Right atrium auricular region (tissue), 2 donors: ENCODE measurements around the gene RTP5. TPM values are rescaled to one million over a fixed set of nuclear protein-coding genes. Genes with fewer than 3 reads are reported as not detected.

Source experiments
- DNase-seq: peaks from one replicate; pipeline ENCODE4 v3.0.0-alpha.2; 2019; ENCODE audit warnings: low spot score
- H3K27ac ChIP-seq, 2 donors: fragments of 200-600 bp; sonication (generic); 1 replicate in 1 of 2; 2 replicates in 1 of 2; pipeline ENCODE4 v1.5.1; 2016 to 2019
- H3K27me3 ChIP-seq, 2 donors: fragments of 200-600 bp; sonication (generic); one replicate each; pipeline versions ENCODE4 v1.5.1 to v1.6.0; 2017 to 2019
- H3K36me3 ChIP-seq: fragments of 200-600 bp; sonication (generic); one replicate; pipeline ENCODE4 v1.5.1; 2016
- H3K4me1 ChIP-seq, 2 donors: fragments of 200-600 bp; sonication (generic); one replicate each; pipeline versions ENCODE4 v1.5.1 to v1.6.0; 2017 to 2019
- H3K4me3 ChIP-seq, 2 donors: fragments of 200-600 bp; sonication (generic); 1 replicate in 1 of 2; 2 replicates in 1 of 2; pipeline ENCODE4 v1.5.1; 2017 to 2019; ENCODE audit warnings: mild to moderate bottlenecking in 1 of 2, moderate library complexity in 1 of 2
- H3K9me3 ChIP-seq, 2 donors: fragments of 200-600 bp; sonication (generic); one replicate each; pipeline ENCODE4 v1.5.1; 2019
- total RNA-seq, 2 donors: library from RNA; depleted of rRNA; stranded (reverse); fragments of >200 nt; gene quantifications; one replicate each; pipeline ENCODE4 v1.1.0, GENCODE V29; 2016
- TF ChIP-seq, protein P1 (sequence below), 2 donors: fragments of 200-600 bp; sonication (generic); IDR thresholded peaks; one replicate each; pipeline ENCODE4 v1.5.1; 2019; ENCODE audit warnings: antibody characterized with exemption in 2 of 2

The RTP5 gene
- total RNA-seq, 2 donors from 2014 or later = not detected

DNA sequence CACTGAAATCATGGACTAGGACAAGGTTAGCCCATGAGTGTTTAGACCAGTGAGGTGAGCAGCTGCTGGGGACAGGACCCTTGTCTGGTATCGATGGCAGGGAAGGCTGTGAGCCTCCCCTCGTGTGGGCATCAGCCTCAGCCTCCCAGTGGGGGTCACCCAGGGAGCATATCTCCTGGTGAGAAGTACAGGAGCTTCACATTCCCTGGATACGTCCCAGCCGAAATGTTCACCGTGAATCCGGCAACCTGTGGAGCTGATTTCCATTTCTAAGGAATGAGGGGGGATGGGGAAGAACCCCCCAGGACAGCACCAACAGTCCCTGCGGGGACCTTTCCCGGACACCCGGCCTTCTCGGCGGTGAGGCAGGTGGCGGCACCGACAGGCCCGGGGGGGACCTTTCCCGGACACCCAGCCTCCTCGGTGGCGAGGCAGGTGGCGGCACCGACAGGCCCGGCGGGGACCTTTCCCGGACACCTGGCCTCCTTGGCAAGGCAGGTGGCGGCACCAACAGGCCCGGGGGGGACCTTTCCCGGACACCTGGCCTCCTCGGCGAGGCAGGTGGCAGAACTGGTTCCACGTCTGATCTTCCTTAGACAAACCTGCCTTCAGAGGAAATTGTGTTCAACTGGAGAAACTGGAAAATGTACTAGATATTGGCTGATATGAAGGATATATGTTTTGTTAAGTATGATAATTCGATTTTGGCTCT is 21.2 kb downstream of the RTP5 start:
- H3K9me3 ChIP-seq = no peaks in the 10 kb centered on the region
- H3K36me3 ChIP-seq = no peaks in the 10 kb centered on the region
- no peak for DNase-seq
- TF ChIP-seq, protein P1, sequence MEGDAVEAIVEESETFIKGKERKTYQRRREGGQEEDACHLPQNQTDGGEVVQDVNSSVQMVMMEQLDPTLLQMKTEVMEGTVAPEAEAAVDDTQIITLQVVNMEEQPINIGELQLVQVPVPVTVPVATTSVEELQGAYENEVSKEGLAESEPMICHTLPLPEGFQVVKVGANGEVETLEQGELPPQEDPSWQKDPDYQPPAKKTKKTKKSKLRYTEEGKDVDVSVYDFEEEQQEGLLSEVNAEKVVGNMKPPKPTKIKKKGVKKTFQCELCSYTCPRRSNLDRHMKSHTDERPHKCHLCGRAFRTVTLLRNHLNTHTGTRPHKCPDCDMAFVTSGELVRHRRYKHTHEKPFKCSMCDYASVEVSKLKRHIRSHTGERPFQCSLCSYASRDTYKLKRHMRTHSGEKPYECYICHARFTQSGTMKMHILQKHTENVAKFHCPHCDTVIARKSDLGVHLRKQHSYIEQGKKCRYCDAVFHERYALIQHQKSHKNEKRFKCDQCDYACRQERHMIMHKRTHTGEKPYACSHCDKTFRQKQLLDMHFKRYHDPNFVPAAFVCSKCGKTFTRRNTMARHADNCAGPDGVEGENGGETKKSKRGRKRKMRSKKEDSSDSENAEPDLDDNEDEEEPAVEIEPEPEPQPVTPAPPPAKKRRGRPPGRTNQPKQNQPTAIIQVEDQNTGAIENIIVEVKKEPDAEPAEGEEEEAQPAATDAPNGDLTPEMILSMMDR (IDR thresholded peaks at IDR 0.05) = no peak
- H3K4me1 ChIP-seq = peaks cover 0 to under 1% of the 10 kb centered on the region in 2 donors
- H3K27ac ChIP-seq = no peak overlapping the region
- H3K4me3 ChIP-seq = no peak overlapping the region
- no peaks in the 10 kb centered on the region for H3K27me3 ChIP-seq

DNA sequence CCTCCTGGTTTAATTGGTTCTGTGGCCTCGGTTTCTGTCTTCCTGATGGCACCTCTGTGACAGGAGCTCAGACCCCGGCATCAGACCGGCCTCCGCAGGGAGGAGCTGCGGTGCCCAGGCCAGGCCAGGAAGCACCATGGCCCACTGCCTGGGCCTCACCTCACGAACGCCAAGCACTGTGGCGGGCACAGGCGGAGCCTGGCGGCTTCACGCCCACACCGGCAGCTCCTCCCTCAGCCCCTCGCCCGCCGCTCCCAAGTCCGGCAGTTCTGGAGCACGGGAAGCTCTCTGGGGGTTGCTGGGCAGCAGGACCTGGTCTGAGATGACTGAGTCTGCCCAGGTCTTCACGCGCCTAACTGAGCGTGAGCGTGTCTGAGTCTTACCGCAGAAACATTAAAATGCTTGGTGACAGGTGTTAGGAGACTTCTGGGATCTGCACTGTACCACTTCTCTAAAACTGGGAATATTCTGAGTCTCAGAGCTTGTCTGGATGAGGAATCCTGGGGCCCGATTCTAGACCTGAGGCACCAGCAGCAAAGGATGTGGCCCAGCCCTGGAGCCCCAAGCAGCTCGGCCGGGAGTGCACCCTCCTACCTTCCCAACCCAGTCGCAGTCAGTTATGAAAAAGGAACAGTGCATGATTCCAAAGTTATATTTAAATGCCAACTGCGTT is 21.9 kb downstream of the RTP5 start:
- no peaks in the 10 kb centered on the region for H3K27me3 ChIP-seq
- H3K4me3 ChIP-seq = no peak overlapping the region
- H3K36me3 ChIP-seq = no peaks in the 10 kb centered on the region
- H3K9me3 ChIP-seq = no peaks in the 10 kb centered on the region
- no peak for DNase-seq
- no peak overlapping the region for H3K27ac ChIP-seq
- TF ChIP-seq, protein P1 (IDR thresholded peaks at IDR 0.05) = no peak
- H3K4me1 ChIP-seq = peaks cover 0 to 5% of the 10 kb centered on the region in 2 donors

DNA sequence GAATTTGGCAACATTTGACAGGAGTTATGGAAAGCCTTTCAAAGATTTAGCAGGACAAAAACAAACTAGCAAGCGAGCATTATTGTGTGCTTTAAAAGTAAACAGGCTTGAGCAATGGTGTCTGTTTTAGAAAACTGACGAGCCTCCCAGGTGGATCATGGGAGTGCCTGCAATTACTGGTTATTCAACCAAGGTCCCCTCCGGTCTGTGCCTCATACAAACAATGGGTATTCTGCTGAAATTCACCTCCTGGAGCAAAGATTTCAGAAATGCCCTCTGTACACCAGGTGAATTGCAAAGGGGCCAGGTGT is 22.4 kb downstream of the RTP5 start:
- no peak for DNase-seq
- peaks cover 0 to 5% of the 10 kb centered on the region in 2 donors for H3K4me1 ChIP-seq
- TF ChIP-seq, protein P1 (IDR thresholded peaks at IDR 0.05) = no peak
- H3K4me3 ChIP-seq = no peak overlapping the region
- H3K27me3 ChIP-seq = no peaks in the 10 kb centered on the region
- no peak overlapping the region for H3K27ac ChIP-seq
- H3K9me3 ChIP-seq = no peaks in the 10 kb centered on the region
- no peaks in the 10 kb centered on the region for H3K36me3 ChIP-seq

DNA sequence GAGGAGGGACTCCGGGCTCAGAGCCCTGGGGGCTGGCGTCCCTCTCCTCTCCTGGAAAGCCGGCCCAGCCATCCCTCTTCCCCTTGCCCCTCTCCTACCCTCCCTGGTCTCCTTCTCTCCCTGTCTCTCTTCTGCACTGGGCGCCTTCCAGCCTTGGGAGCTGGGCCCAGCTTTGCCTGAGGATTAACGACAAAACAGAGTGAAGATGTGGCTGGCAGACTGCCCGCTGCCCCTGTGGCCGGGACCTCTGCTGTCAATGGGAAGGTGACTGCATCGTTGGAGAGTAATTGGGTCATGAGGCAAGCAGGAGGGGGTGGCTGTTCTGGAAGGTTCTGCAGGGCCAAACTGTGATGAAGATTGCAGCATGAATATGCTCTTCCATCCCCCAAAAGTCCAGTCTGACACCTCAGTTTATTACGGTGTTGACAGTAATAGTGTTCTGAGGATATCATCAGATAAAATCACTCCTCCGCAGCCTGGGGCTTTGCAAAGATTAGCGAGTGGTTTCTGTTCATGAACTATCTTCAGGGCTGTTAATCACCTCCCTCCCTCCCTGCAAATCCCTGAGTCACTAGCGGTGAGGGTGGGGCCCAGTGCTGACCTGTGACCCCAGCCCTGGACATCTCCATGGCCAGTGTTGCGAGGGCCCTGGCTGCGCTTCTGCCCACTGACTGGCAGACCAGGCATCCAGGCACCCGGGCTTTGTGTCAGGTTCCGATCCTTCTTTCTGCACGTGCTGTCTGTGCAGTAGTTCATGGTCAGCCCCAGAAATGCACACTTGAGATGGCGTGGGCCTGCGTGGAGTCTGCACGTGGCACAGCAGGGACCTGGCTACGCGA is 23.0 kb downstream of the RTP5 start:
- H3K36me3 ChIP-seq = no peaks in the 10 kb centered on the region
- no peak overlapping the region for H3K27ac ChIP-seq
- no peaks in the 10 kb centered on the region for H3K27me3 ChIP-seq
- no peak for DNase-seq
- TF ChIP-seq, protein P1 (IDR thresholded peaks at IDR 0.05) = no peak
- H3K9me3 ChIP-seq = no peaks in the 10 kb centered on the region
- no peak overlapping the region for H3K4me3 ChIP-seq
- H3K4me1 ChIP-seq = peaks cover 0 to 5% of the 10 kb centered on the region in 2 donors

DNA sequence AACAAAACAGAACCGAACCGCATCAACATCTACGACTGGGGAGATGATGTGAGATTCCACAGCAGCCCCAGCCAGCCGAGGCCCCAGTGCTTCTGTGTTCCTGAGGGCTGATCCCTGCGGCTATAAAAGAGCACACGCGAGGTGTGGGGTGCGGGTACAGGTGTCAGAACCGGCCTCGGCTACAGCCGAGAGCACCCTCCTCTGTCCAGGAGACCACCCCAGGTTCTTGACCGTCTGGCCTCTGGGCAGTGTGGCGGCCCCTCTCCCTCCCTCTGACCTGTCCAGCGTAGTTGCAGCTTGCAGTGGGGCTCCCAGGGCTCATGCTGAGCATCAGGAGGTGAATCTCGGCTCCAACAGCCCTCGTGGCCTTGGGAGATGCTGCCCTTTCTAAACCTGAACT is 23.7 kb downstream of the RTP5 start:
- no peak overlapping the region for H3K27ac ChIP-seq
- no peak overlapping the region for H3K4me3 ChIP-seq
- H3K36me3 ChIP-seq = no peaks in the 10 kb centered on the region
- H3K4me1 ChIP-seq = peaks cover 0 to 5% of the 10 kb centered on the region in 2 donors
- H3K27me3 ChIP-seq = no peaks in the 10 kb centered on the region
- H3K9me3 ChIP-seq = no peaks in the 10 kb centered on the region
- no peak for DNase-seq
- TF ChIP-seq, protein P1 (IDR thresholded peaks at IDR 0.05) = no peak
